ENCODE results near the gene PFKFB3. TPM values are rescaled to one million over a fixed set of nuclear protein-coding genes. Genes with fewer than 3 reads are reported as not detected.

Gene PFKFB3
- polyA plus RNA-seq, 1 experiment: 24.3 TPM

- ChIA-PET CTCF (interaction anchor here (0.6 to 2.6 kb wide), 7 partner anchors 10 to 240 kb away, joined by 3 to 18 read pairs (median 5); partner anchors contain the start of gene PFKFB3), POLR2A (interaction anchor here (2.3 kb wide), 1 partner anchor 41 kb away, joined by 17 read pairs; the partner anchor contains the start of gene PFKFB3)
- Histone ChIP-seq H3K27ac (ENCODE audit: low read depth, low read length) (no peak overlapping the region), H3K4me3 (ENCODE audit: low read depth, low read length) (no peak overlapping the region), H3K9me3 (ENCODE audit: control insufficient read depth, insufficient read depth, low read length) (no peaks in the 10 kb centered on the region; the same call in 1 of the 2 replicates), H3K27me3 (ENCODE audit: control insufficient read depth, insufficient read depth, low read length) (no peaks in the 10 kb centered on the region)
- DNase-seq (ENCODE audit: low read depth, low spot score): no peak
- TF ChIP-seq CTCF (IDR thresholded peaks at IDR 0.05; ENCODE audit: low read depth, low read length): no peak
These were observed 40.8 kb upstream of the PFKFB3 start for GRCh38 chr10:6161921-6162320.

DNA sequence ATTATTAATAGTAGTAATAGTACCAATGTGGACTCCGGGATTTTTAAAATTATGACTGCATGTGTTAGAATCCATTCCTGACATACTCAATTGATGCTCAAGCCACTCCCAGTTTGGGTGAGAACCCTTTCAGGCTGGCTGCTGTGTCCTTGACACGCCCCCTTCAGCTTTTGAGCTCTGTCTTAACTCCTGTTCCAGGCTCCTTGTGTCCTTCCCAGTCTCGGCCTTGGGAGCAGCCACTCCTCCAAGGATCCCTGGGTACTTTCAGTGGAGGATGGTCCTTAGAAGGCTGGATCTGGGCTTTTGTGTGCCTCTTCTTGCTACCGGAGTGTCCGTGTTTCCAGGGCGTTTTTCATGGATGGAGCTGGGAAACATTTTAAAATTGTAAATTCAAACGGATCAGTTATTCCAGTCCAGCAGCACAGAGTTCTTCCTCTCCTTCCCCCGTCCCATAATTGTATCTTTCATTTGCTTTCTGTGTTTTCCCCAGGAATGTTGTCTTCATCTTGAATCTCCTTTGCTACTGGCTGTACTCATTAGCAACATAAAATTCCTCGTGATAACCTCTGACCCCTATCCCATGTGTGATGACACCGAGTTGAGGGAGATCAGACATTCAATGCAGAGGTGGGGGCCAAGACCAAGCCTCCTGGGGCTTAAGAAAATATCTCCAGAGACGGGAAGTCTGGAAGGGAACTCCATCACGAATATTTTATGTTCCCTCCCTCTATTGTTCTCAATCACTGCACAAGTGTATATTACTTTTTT, 40.0 kb upstream of the PFKFB3 start:
- Histone ChIP-seq H3K27me3 (ENCODE audit: control insufficient read depth, insufficient read depth, low read length) (no peaks in the 10 kb centered on the region), H3K27ac (ENCODE audit: low read depth, low read length) (peak overlapping the region; percentile 47), H3K4me3 (ENCODE audit: low read depth, low read length) (no peak overlapping the region), H3K9me3 (ENCODE audit: control insufficient read depth, insufficient read depth, low read length) (no peaks in the 10 kb centered on the region; the same call in 1 of the 2 replicates)
- POLR2A ChIA-PET: interaction anchor here (0.7 to 2.3 kb wide), 6 partner anchors 18 to 239 kb away, joined by 3 to 17 read pairs (median 4); partner anchors contain the start of gene PFKFB3
- no peak for TF ChIP-seq CTCF (IDR thresholded peaks at IDR 0.05; ENCODE audit: low read depth, low read length)
- CTCF ChIA-PET: interaction anchor here (0.9 to 2.6 kb wide), 6 partner anchors 11 to 239 kb away, joined by 3 to 18 read pairs (median 6); partner anchors contain the start of gene PFKFB3
- DNase-seq (ENCODE audit: low read depth, low spot score): no peak

GRCh38 chr10:6163364-6164270, 39.1 kb upstream of the PFKFB3 start:
- H3K4me3 ChIP-seq (ENCODE audit: low read depth, low read length): peak overlapping the region; percentile 78
- no peaks in the 10 kb centered on the region for H3K27me3 ChIP-seq (ENCODE audit: control insufficient read depth, insufficient read depth, low read length)
- CTCF ChIA-PET: interaction anchor here (1.0 to 2.6 kb wide), 3 partner anchors 39 to 238 kb away, joined by 3 to 18 read pairs (median 4); partner anchors contain the start of gene PFKFB3
- H3K27ac ChIP-seq (ENCODE audit: low read depth, low read length): peak overlapping the region; percentile 47
- POLR2A ChIA-PET: interaction anchor here (0.5 to 2.3 kb wide), 7 partner anchors 19 to 238 kb away, joined by 3 to 17 read pairs (median 5); partner anchors contain the start of gene PFKFB3
- H3K9me3 ChIP-seq (ENCODE audit: control insufficient read depth, insufficient read depth, low read length): no peaks in the 10 kb centered on the region; the same call in 1 of the 2 replicates
- TF ChIP-seq CTCF (IDR thresholded peaks at IDR 0.05; ENCODE audit: low read depth, low read length): no peak
- no peak for DNase-seq (ENCODE audit: low read depth, low spot score)

- no peak for DNase-seq (ENCODE audit: low read depth, low spot score)
- CTCF ChIA-PET: interaction anchor here (1.0 kb wide), 1 partner anchor 38 kb away, joined by 3 read pairs; the partner anchor contains the start of gene PFKFB3
- Histone ChIP-seq H3K27me3 (ENCODE audit: control insufficient read depth, insufficient read depth, low read length) (no peaks in the 10 kb centered on the region), H3K9me3 (ENCODE audit: control insufficient read depth, insufficient read depth, low read length) (no peaks in the 10 kb centered on the region; the same call in 1 of the 2 replicates), H3K4me3 (ENCODE audit: low read depth, low read length) (peak overlapping the region; percentile 78), H3K27ac (ENCODE audit: low read depth, low read length) (no peak overlapping the region)
- no peak for TF ChIP-seq CTCF (IDR thresholded peaks at IDR 0.05; ENCODE audit: low read depth, low read length)
- POLR2A ChIA-PET: interaction anchor here (1.5 to 2.3 kb wide), 2 partner anchors 20 to 38 kb away, joined by 4 to 17 read pairs; partner anchors contain the start of gene PFKFB3
These were observed 38.2 kb upstream of the PFKFB3 start for GRCh38 chr10:6164271-6165095.

Measured in AG04450 (cell line).